Measurements from ENCODE around the gene FAM131C.

FAM131C gene

DNA sequence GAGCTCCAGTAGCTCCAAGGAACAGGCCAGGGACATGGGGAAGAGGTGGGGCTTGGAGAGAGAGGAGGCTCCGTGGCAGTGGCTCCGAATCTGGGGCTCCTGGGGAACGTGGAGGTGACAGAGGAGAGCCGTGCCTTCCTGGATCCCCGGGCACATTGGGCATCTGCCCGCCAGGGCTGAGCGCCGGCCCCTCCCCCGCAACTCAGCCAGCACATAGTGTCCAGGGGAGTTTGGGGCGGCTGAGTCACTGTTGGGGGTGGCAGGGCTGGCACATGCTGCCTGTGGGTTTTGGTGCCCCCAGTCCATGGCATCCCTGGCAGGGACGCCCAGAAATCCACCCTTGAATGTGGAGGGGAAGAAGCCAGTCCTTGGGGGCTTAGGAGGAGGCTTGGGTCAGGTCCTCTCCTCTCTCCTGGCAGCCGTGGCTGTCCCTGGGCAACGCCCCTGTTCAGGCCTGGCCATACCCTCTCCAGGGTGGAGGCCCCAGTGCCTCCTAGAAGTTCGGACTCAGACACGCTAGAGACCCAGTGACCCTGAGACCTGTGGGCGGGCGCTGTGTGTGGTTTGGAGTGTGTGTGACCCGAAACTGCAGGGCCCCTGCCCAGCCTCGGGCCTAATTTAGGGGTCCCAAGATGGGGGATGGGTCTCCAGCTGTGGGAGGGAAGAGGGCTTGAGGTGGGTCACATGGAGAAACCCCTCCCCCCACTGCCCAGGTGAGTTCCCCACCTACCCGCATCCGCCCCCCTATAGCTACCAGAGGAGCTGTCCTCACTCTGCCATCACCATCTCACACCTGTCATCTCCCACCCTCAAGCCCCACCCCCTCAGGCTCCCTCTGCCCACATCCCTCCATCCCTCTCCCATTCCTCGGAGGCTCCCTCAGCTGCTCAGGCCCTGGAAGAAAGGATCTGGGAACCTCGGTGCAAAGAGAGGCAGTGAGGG, 57.2 kb downstream of the FAM131C start:
- DNase-seq (ENCODE audit: low read depth): no peak

GRCh38 chr1:16015491-16015890, 58.0 kb downstream of the FAM131C start:
- DNase-seq (ENCODE audit: low read depth): no peak

- no peak for DNase-seq (ENCODE audit: low read depth)
Observed at GRCh38 chr1:16014509-16015482, 58.7 kb downstream of the FAM131C start.

DNA sequence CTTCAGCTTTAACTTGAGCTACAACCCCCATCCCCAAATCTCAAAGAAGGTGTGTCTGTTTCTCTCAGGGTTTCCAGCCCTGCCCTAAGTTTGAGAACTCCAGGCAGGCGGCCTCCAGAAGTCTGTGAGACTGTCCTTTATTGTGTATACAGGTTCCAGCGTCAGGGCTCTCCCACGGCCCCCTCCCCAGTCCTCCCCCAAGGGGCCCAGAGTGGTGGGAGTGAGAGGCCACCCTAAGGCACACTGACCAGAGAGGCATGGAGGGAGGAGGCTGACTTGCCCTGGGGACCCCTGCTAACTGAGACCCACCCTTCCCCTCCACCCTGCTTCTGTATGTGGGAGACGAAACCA, 59.6 kb downstream of the FAM131C start:
- DNase-seq (ENCODE audit: low read depth): no peak

DNA sequence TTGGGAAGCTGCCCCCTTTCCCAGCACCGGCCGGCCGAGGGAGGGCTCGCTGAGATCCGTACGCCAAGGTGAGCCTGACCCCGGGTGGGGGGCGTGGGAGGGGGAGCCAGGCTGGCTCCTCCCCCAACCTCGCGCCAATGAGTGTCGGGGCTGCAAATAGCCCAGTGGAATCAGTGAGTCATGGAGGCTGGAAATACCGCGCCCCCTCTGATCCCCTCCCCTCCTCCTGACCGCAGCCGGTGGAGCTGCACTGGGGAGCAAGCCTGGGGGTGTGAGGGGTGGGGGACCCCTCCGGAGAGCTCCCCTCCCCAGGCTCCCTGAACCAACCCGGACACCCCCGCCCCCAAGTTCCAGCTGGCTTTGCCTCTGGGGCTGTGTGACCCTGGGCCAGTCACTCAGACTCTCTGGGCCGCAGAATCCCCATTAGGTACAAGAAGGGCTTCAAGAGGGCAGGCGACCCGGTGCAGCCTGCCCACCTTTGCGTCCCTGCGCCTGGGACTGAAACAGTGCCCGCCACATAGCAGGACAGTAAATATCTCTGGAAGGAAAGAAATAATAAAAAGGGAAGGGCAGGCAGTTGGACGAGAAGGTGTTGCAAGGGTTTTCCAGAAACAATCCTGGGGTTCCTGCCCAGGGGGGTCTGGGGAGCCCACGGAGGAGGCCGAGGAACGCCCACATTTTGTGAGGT, 60.1 kb downstream of the FAM131C start:
- peak; percentile 73 for DNase-seq (ENCODE audit: low read depth)

DNA sequence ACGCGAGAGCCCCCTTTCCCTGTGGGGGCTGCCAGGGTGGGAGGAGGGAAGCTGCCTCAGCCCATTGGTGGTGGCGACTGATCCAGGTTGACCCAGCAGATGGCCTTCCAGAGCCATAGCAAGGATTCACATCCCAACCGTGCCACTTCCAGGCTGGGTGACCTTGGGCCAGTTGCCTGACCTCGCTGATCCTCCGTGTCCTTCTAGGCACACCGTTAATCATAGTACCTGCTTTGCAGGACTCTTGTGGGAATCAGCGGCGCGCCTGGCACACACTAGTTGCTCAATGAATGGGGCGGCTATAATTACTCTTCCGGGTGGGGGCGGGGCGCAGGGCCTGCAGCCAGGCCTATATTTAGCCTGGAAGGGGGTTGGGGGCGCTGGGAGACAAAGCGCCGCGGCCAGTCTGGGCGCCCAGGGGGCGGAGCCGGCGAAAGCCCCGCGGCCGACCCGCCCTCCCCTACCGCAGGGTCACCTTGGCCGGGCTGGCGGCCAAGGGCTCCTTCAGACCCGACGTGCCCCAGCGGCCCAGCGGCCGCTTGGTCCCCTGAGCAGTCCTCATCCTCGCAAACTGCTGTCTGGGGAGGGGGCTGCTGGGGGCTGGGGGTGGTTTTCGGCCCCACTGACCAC, 60.7 kb downstream of the FAM131C start:
- no peak for DNase-seq (ENCODE audit: low read depth)

DNA sequence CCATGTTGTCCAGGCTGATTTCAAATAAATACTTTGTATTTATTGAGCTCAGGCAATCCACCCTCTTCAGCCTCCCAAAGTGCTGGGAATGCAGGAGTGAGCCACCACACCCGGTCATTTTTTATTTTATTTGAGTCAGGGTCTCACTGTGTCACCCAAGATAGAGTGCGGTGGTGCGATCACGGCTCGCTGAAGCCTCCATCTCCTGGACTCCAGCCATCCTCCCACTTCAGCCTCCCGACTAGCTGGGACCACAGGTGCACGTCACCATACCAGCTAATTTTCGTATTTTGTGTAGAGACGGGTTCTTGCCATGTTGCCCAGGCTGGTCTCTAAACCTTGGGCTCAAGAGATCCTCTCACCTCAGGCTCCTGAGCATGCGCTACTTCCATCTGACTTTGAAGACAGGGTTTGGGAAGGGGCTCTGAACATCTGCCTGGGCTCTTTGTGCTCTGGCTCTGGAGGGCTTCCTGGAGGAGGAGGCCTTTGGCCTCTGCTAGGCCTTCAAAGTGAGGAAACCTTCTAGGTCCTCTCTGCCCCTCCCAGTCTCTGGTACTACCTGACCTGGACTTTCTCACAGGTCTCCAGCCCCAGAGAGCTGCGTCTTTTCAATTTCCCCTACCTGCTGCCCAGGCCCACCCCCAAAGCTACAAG, 61.4 kb downstream of the FAM131C start:
- no peak for DNase-seq (ENCODE audit: low read depth)

DNA sequence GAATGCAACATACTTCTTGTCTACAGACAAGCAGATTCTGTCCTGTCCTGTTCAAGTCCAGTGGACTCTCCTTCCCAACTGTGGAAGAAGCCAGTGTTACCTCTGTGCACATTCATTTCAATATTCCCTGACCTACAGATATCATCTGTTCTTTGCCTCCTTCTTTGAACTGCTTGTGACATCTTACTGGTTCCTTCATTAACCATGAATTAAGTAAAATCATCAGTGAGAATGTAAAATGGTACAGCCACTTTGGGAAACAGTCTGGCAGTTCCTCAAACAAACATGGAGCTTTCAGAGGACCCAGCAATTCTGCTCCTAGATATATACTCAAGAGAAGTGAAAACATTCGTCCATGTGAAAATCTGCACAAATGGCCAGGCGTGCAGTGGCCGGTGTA, 62.6 kb downstream of the FAM131C start:
- DNase-seq (ENCODE audit: low read depth): no peak

GRCh38 chr1:16009678-16010077, 63.8 kb downstream of the FAM131C start:
- DNase-seq (ENCODE audit: low read depth): no peak

- peak; percentile 55 for DNase-seq (ENCODE audit: low read depth)
Observed at GRCh38 chr1:16009030-16009460, 64.4 kb downstream of the FAM131C start.
